IMR-90 (cell line): ENCODE measurements around the gene GMPPA. TPM values are rescaled to one million over a fixed set of nuclear protein-coding genes. Genes with fewer than 3 reads are reported as not detected.

Experiments
- ATAC-seq: fragments of 200-7000 bp; cut with Tn5 transposase; 2 replicates; pipeline ENCODE4 v1.9.1; 2020; ENCODE audit warnings: low read depth, mild to moderate bottlenecking, moderate library complexity
- BruUV-seq: library from RNA; stranded (reverse); fragments of 400-500 nt; replicated peaks from 2 replicates; lab custom pipeline; 2021; lab: Mats Ljungman, UMichigan
- CTCF ChIA-PET: fragments of 300-600 bp; formaldehyde crosslinking; extraction: SDS; loops from one replicate; lab custom pipeline; 2021; ENCODE audit warnings: antibody characterized with exemption; lab: Yijun Ruan, JAX
- POLR2A ChIA-PET: fragments of 300-600 bp; sonication (Branson Sonifier 250); formaldehyde crosslinking; loops from one replicate; lab custom pipeline; 2022; ENCODE audit warnings: antibody characterized with exemption; ENCODE audit not compliant: unreplicated experiment; lab: Charles Lee
- DNase-seq: peaks from one replicate; pipeline ENCODE4 v3.0.0; 2013
- H2AFZ ChIP-seq: replicated peaks from 2 replicates; pipeline ENCODE3; 2013; ENCODE audit warnings: low read length, mild to moderate bottlenecking; ENCODE audit not compliant: poor library complexity
- H2AK5ac ChIP-seq: 2 replicates; pipeline ENCODE4 v1.6.1; 2013; ENCODE audit warnings: low read depth, low read length, inconsistent platforms
- H2AK9ac ChIP-seq: replicated peaks from 2 replicates; pipeline ENCODE3; 2013; ENCODE audit warnings: mild to moderate bottlenecking, low read depth, low read length, moderate library complexity; ENCODE audit not compliant: poor library complexity
- H2BK120ac ChIP-seq: 2 replicates; pipeline ENCODE4 v1.6.1; 2013; ENCODE audit warnings: low read depth, low read length, inconsistent platforms
- H2BK15ac ChIP-seq: 3 replicates; pipeline ENCODE4 v1.6.1; 2013; ENCODE audit warnings: low read depth, low read length, inconsistent platforms
- H2BK20ac ChIP-seq: 2 replicates; pipeline ENCODE4 v1.6.1; 2013; ENCODE audit warnings: low read depth, mild to moderate bottlenecking, inconsistent platforms, low read length, moderate library complexity
- H2BK5ac ChIP-seq: 2 replicates; pipeline ENCODE4 v1.6.1; 2013; ENCODE audit warnings: mild to moderate bottlenecking, low read depth, low read length, inconsistent platforms; ENCODE audit not compliant: poor library complexity, severe bottlenecking
- H3K14ac ChIP-seq: replicated peaks from 2 replicates; pipeline ENCODE4 v1.6.1; 2013; ENCODE audit warnings: low read depth, low read length, inconsistent platforms
- H3K18ac ChIP-seq: 2 replicates; pipeline ENCODE4 v1.6.1; 2013; ENCODE audit warnings: low read depth, low read length, control low read depth
- H3K23ac ChIP-seq: 2 replicates; pipeline ENCODE4 v1.6.1; 2013; ENCODE audit warnings: low read depth, low read length, inconsistent platforms
- H3K27ac ChIP-seq: 2 replicates; pipeline ENCODE4 v1.5.1; 2013; ENCODE audit warnings: mild to moderate bottlenecking, control low read depth, low read length; ENCODE audit not compliant: insufficient read depth
- H3K27me3 ChIP-seq: 2 replicates; pipeline ENCODE4 v1.6.1; 2013; ENCODE audit warnings: low read length; ENCODE audit not compliant: control insufficient read depth, insufficient read depth
- H3K36me3 ChIP-seq: 2 replicates; pipeline ENCODE4 v1.6.1; 2013; ENCODE audit warnings: low read length, mixed read lengths; ENCODE audit not compliant: control insufficient read depth, insufficient read depth
- H3K4ac ChIP-seq: 2 replicates; pipeline ENCODE4 v1.6.1; 2013; ENCODE audit warnings: low read depth, low read length, inconsistent platforms
- H3K4me1 ChIP-seq: 2 replicates; pipeline ENCODE4 v1.6.1; 2013; ENCODE audit warnings: low read length, mixed read lengths; ENCODE audit not compliant: control insufficient read depth, insufficient read depth
- H3K4me2 ChIP-seq: 2 replicates; pipeline ENCODE4 v1.6.1; 2013; ENCODE audit warnings: low read depth, mild to moderate bottlenecking, control low read depth, low read length, moderate library complexity
- H3K4me3 ChIP-seq: 2 replicates; pipeline ENCODE4 v1.5.1; 2013; ENCODE audit warnings: low read depth, mild to moderate bottlenecking, control low read depth, low read length, moderate library complexity; ENCODE audit not compliant: insufficient read depth
- H3K56ac ChIP-seq: 2 replicates; pipeline ENCODE4 v1.6.1; 2013; ENCODE audit warnings: low read length, inconsistent platforms; ENCODE audit not compliant: insufficient read depth; ENCODE audit errors: extremely low read depth
- H3K79me1 ChIP-seq, 2 experiments: 2 replicates each; pipeline ENCODE4 v1.6.1; 2013; ENCODE audit warnings: low read length in 2 of 2, inconsistent platforms in 1 of 2, low read depth in 1 of 2
- H3K9ac ChIP-seq: 2 replicates; pipeline ENCODE4 v1.6.1; 2013; ENCODE audit warnings: low read depth, low read length, control low read depth
- H3K9me1 ChIP-seq: 2 replicates; pipeline ENCODE4 v1.6.1; 2013; ENCODE audit warnings: low read length, inconsistent platforms; ENCODE audit not compliant: insufficient read depth
- H3K9me3 ChIP-seq: 2 replicates; pipeline ENCODE4 v1.6.1; 2013; ENCODE audit warnings: low read length; ENCODE audit not compliant: control insufficient read depth, insufficient read depth
- H4K20me1 ChIP-seq: 2 replicates; pipeline ENCODE4 v1.6.1; 2013; ENCODE audit warnings: low read length, inconsistent platforms; ENCODE audit not compliant: insufficient read depth
- H4K5ac ChIP-seq: 2 replicates; pipeline ENCODE4 v1.6.1; 2013; ENCODE audit warnings: mild to moderate bottlenecking, low read depth, low read length, control low read depth
- H4K8ac ChIP-seq, 2 experiments: 2 replicates each; pipeline ENCODE4 v1.6.1; 2013; ENCODE audit warnings: low read depth in 2 of 2, low read length in 2 of 2, control low read depth in 1 of 2, inconsistent platforms in 1 of 2
- H4K91ac ChIP-seq: 2 replicates; pipeline ENCODE4 v1.6.1; 2013; ENCODE audit warnings: low read depth, low read length, inconsistent platforms; ENCODE audit not compliant: insufficient read depth
- MAFK ChIP-seq: IDR thresholded peaks from 2 replicates; pipeline ENCODE4 v1.6.1; 2012; ENCODE audit warnings: low read depth, low read length, improper control_type of control experiment
- MXI1 ChIP-seq: IDR thresholded peaks from 2 replicates; pipeline ENCODE4 v1.6.1; 2012; ENCODE audit warnings: low read depth, mild to moderate bottlenecking, low read length, moderate library complexity, borderline replicate concordance
- RAD21 ChIP-seq: IDR thresholded peaks from 2 replicates; pipeline ENCODE4 v1.6.1; 2012; ENCODE audit warnings: low read length, improper control_type of control experiment
- WGBS, 2 experiments: methylation state at CpG; one replicate each; pipeline versions ENCODE4 v1.1.5 to v1.1.7; 2013; ENCODE audit warnings: missing lambda C conversion rate in 2 of 2; ENCODE audit not compliant: insufficient read length in 1 of 2; ENCODE audit errors: extremely low coverage in 2 of 2; 5-methylcytosine and 5-hydroxymethylcytosine counted together
- dilution Hi-C: fragments of 300-500 bp; cut with HindIII; formaldehyde crosslinking; loops from one replicate; pipeline ENCODE4 v1.14.3; 2018; ENCODE audit warnings: low sequenced_read_pairs; ENCODE audit not compliant: unreplicated experiment
- in situ Hi-C: fragments of 300-500 bp; cut with MboI; formaldehyde crosslinking; loops from 3 replicates; pipeline ENCODE4 v1.14.3; 2019; ENCODE audit warnings: low sequenced_read_pairs, inconsistent platforms, mixed read lengths
- intact Hi-C: fragments of 100-400 bp; cut with micrococcal nuclease; formaldehyde crosslinking; loops from 2 replicates; pipeline ENCODE4 v1.10.0; 2022
- polyA plus RNA-seq, 3 experiments: library from polyadenylated mRNA; depleted of rRNA; stranded (reverse); fragments of >200 nt; gene quantifications; 2 replicates each; pipeline ENCODE4 v1.2.3, GENCODE V29; 2012; ENCODE audit warnings: low replicate concordance in 1 of 3
- total RNA-seq: library from RNA; depleted of rRNA; stranded (reverse); fragments of >200 nt; gene quantifications from 2 replicates; pipeline ENCODE4 v1.2.3, GENCODE V29; 2012
- TF ChIP-seq, protein P1 (sequence below): fragments of 150-350 bp; IDR thresholded peaks from 2 replicates; pipeline ENCODE4 v1.6.1; 2017; ENCODE audit warnings: mild to moderate bottlenecking, antibody characterized with exemption, low read length, low read depth

Gene GMPPA
- total and polyA plus RNA-seq, 2 of the 4 experiments (the other 2 are of a cell fraction), result 103 to 134 TPM

DNA sequence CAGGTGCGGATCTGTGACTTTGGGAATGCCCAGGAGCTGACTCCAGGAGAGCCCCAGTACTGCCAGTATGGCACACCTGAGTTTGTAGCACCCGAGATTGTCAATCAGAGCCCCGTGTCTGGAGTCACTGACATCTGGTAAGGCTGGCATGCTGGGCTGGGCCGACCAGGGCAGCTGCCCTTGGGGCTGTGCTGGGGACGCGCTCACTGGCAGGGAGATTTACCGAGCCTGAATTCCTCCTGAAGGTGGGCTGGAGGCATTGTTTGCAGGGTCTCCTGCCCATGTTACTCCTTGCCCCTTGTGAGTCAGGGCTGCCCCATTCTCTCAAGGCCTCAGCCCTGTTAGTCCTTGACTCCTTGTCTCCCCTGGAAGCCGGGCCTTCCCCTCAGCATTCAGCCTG is 18.7 kb upstream of the GMPPA start:
- Histone ChIP-seq H3K4me2 (no peak overlapping the region), H3K23ac (no peak overlapping the region), H3K4ac (no peak overlapping the region), H2BK20ac (no peak overlapping the region), H3K79me1 (no peaks in the 10 kb centered on the region), H4K20me1 (no peaks in the 10 kb centered on the region), H3K9me3 (no peaks in the 10 kb centered on the region), H2AK9ac (no peak overlapping the region), H3K36me3 (peaks cover 46% of the 10 kb centered on the region), H3K14ac (no peak overlapping the region), H3K27me3 (no peaks in the 10 kb centered on the region), H3K4me1 (peaks cover 3% of the 10 kb centered on the region; the same call in 1 of the 2 replicates), H2AK5ac (no peak overlapping the region), H2AFZ (no peak overlapping the region), H3K9me1 (no peaks in the 10 kb centered on the region), H4K8ac (no peak overlapping the region), H2BK15ac (no peak overlapping the region), H4K91ac (no peak overlapping the region), H3K27ac (no peak overlapping the region), H2BK5ac (no peak overlapping the region), H3K18ac (no peak overlapping the region), H2BK120ac (no peak overlapping the region), H3K56ac (no peak overlapping the region), H4K5ac (no peak overlapping the region), H3K4me3 (no peak overlapping the region), H3K9ac (no peak overlapping the region)
- TF ChIP-seq MXI1, result no peak
- TF ChIP-seq, protein P1, sequence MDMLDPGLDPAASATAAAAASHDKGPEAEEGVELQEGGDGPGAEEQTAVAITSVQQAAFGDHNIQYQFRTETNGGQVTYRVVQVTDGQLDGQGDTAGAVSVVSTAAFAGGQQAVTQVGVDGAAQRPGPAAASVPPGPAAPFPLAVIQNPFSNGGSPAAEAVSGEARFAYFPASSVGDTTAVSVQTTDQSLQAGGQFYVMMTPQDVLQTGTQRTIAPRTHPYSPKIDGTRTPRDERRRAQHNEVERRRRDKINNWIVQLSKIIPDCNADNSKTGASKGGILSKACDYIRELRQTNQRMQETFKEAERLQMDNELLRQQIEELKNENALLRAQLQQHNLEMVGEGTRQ, result no peak
- no peak for TF ChIP-seq RAD21
- no peak for TF ChIP-seq MAFK
- ATAC-seq (no peak), DNase-seq (no peak)
- ChIA-PET POLR2A (no interaction called here), CTCF (no interaction called here)
- in situ Hi-C loops, result no loop called here
- dilution Hi-C loops, result no loop called here
- BruUV-seq, result no TSS peak
- 81% methylated on average over 4 of the region's 8 CpGs; no CpG with 5 or more reads in 1 of the 2 experiments for WGBS, 2 experiments
- intact Hi-C loops, result no loop called here
